ENCODE results near the gene NFKBIZ.
A peak's percentile ranks its signal among the peaks of the same experiment; 100 is the strongest.

NFKBIZ gene

DNA sequence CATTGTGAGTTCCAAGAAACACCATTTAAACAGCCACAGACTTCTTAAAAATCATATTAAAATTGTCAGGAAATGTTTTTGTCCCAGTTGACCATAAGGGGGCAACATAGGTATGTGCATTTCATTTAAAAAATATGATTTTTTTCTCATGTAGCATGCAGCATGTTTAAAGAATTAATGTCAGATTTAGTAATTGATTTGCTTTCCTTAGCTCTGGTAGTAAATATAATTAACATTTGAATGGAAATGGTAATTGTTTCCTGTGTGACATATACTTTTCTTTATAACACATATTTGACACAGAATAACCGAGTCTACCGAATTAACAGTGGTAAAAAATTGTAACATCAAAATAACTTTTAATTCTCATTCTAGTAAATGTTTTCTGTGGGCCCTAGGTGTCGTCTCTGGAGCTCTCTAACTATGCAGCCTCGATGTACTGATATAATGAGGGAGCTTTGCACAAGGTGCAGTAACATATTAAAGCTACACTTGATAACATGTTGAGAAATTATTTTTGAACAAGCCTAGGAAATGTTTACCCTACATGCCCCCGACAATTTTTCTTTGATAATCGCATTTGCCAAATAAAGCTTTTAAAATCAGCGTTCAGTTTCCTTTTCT is 35.4 kb upstream of the NFKBIZ start:
- Histone ChIP-seq H3K27me3 (ENCODE audit: insufficient read depth, low read length) (no peaks in the 10 kb centered on the region), H3K9me3 (ENCODE audit: low read length) (no peaks in the 10 kb centered on the region), H2AFZ (ENCODE audit: low read depth, low read length) (no peak overlapping the region), H3K4me1 (ENCODE audit: insufficient read depth, low read length) (peaks cover 3% of the 10 kb centered on the region), H3K4me3 (ENCODE audit: low read length) (no peak overlapping the region), H3K36me3 (ENCODE audit: insufficient read depth, low read length) (peaks cover 6% of the 10 kb centered on the region)

DNA sequence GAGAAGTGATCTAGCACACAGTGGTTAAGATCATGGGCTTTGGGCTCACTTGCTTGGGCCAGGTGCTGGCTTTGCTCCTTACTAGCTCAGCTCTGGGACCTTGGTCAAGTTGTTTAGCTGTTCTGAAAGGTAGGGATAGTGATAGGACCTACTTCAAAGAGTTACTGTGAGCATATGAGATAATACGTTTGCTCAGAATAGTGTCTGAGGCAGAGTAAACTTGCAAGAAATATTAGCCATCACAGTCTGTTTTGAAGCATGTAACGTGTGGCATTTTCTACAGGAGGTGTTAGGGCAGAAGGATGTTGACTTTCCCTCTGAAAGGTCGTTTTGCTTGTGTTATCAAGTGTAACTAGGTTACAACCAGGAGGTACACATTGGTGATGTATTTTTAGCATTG is 34.5 kb upstream of the NFKBIZ start:
- no peaks in the 10 kb centered on the region for H3K27me3 ChIP-seq (ENCODE audit: insufficient read depth, low read length)
- H3K9me3 ChIP-seq (ENCODE audit: low read length), result no peaks in the 10 kb centered on the region

DNA sequence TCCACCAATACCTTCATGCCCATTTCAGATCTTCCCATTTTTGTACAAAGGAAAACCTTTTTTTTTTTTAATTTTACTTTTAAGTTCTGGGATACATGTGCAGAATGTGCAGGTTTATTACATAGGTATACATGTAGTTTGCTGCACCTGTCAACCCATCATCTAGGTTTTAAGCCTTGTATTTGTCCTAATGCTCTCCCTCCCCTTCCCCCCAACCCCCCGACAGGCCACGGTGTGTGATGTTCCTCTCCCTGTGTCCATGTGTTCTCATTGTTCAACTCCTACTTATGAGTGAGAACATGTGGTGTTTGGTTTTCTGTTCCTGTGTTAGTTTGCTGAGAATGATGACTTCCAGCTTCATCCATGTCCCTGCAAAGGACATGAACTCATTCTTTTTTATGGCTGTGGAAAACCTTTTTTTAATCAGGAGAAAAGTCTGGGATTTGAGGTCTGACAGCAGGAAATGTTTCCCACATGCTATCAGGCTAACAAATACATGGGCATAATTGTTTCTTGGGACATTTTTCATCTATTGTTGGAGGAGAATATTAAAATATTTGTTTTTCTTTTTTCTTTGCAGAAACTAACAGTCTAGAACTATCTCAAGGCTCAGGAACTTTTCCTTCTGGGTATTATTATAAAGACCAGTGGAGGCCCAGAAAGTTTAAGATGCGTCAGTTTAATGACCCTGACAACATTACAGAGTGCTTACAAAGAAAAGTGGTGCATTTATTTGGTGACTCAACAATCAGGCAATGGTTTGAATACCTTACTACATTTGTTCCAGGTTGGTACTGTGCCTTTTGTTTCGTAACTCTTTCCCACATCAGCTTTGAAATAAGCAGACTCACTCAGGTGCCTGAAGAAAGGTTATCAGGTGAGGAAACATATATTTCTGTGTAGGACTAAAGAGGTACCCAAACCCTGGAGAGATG is 32.8 kb upstream of the NFKBIZ start:
- H3K9me3 ChIP-seq (ENCODE audit: low read length), result peaks cover 3% of the 10 kb centered on the region
- H3K27me3 ChIP-seq (ENCODE audit: insufficient read depth, low read length), result no peaks in the 10 kb centered on the region
- H3K4me3 ChIP-seq (ENCODE audit: low read length), result no peak overlapping the region
- H3K36me3 ChIP-seq (ENCODE audit: insufficient read depth, low read length), result peaks cover 6% of the 10 kb centered on the region
- H2AFZ ChIP-seq (ENCODE audit: low read depth, low read length), result no peak overlapping the region
- H3K4me1 ChIP-seq (ENCODE audit: insufficient read depth, low read length), result no peaks in the 10 kb centered on the region

More for the DNA sequence above, 34.5 kb upstream of the NFKBIZ start:
- peaks cover 6% of the 10 kb centered on the region for H3K36me3 ChIP-seq (ENCODE audit: insufficient read depth, low read length)
- no peaks in the 10 kb centered on the region for H3K4me1 ChIP-seq (ENCODE audit: insufficient read depth, low read length)
- H2AFZ ChIP-seq (ENCODE audit: low read depth, low read length), result no peak overlapping the region
- no peak overlapping the region for H3K4me3 ChIP-seq (ENCODE audit: low read length)

DNA sequence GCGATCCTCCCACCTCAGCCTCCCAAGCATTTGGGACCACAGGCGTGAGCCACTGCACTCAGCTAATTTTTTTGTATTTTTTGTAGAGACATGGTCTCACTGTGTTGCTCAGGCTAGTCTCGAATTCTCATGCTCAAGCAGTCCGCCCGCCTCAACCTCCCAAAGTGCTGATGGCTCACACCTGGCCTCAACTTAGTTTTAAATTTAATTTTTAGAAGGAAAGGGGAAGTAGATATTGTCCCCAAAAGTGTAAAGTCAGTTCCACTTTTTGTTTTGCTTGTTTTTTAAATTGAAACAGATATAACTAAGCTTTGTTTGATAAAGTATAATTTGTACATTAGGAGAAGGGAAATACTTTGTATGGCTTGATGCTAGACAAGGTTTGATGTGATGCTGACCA is 31.3 kb upstream of the NFKBIZ start:
- H3K4me1 ChIP-seq (ENCODE audit: insufficient read depth, low read length), result no peaks in the 10 kb centered on the region
- peaks cover 3% of the 10 kb centered on the region for H3K9me3 ChIP-seq (ENCODE audit: low read length)
- H3K4me3 ChIP-seq (ENCODE audit: low read length), result no peak overlapping the region
- no peaks in the 10 kb centered on the region for H3K27me3 ChIP-seq (ENCODE audit: insufficient read depth, low read length)
- H2AFZ ChIP-seq (ENCODE audit: low read depth, low read length), result no peak overlapping the region
- H3K36me3 ChIP-seq (ENCODE audit: insufficient read depth, low read length), result peaks cover 6% of the 10 kb centered on the region

DNA sequence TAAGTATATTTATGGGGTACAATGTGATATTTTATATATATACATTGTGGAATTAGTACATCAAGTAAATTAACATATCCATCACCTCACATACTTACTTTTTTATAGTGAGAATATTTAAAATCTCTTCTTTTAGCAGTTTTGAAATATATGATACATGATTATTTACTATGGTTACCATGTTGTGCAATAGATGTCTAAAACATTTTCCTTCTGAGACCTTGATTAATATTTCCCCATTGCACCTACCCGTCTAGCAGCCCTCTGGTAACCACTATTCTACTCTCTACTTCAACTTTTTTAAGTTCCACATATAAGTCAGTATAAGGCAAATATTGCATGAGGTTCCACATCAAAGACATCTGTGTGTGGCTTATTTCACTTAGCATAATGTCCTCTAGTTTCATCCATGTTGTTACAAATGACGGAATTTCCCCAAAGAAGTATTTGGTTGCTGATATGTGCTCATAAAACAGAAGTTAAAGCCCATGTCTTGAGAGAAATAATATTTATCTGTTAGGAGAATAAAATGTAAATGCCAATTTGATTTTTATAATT is 29.6 kb upstream of the NFKBIZ start:
- no peaks in the 10 kb centered on the region for H3K27me3 ChIP-seq (ENCODE audit: insufficient read depth, low read length)
- H3K9me3 ChIP-seq (ENCODE audit: low read length), result peaks cover 3% of the 10 kb centered on the region
- no peaks in the 10 kb centered on the region for H3K4me1 ChIP-seq (ENCODE audit: insufficient read depth, low read length)
- H3K4me3 ChIP-seq (ENCODE audit: low read length), result no peak overlapping the region
- H2AFZ ChIP-seq (ENCODE audit: low read depth, low read length), result no peak overlapping the region
- H3K36me3 ChIP-seq (ENCODE audit: insufficient read depth, low read length), result peaks cover 6% of the 10 kb centered on the region

DNA sequence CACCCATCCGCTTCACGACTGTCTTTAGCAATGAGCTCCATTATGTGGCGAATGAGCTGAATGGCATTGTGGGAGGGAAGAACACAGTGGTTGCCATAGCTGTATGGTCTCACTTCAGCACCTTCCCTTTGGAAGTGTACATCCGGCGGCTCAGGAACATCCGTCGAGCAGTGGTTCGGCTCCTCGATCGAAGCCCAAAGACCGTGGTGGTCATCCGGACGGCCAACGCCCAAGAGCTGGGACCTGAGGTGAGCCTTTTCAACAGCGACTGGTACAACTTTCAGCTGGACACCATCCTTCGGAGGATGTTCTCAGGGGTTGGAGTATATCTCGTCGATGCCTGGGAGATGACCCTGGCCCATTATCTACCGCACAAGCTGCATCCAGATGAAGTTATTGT is 27.8 kb upstream of the NFKBIZ start:
- H2AFZ ChIP-seq (ENCODE audit: low read depth, low read length), result no peak overlapping the region
- no peak overlapping the region for H3K4me3 ChIP-seq (ENCODE audit: low read length)
- no peaks in the 10 kb centered on the region for H3K4me1 ChIP-seq (ENCODE audit: insufficient read depth, low read length)
- H3K27me3 ChIP-seq (ENCODE audit: insufficient read depth, low read length), result no peaks in the 10 kb centered on the region
- peaks cover 6% of the 10 kb centered on the region for H3K36me3 ChIP-seq (ENCODE audit: insufficient read depth, low read length)
- peaks cover 3% of the 10 kb centered on the region for H3K9me3 ChIP-seq (ENCODE audit: low read length)

DNA sequence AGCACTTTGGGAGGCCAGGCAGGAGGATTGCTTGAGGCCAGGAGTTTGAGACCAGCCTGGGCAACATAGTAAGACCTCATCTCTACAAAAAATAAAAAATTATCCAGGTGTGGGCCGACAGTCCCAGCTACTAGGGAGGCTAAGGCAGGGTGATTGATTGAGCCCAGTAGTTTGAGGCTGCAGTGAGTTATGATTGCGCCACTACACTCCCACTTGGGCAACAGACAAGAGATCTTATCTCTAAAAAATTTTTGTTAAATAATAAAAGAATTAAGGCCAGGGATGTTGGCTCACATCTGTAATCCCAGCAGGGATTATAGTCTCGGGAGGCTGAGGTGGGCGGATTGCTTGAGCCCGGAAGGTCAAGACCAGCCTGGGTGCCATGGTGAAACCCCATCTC is 25.8 kb upstream of the NFKBIZ start:
- no peak overlapping the region for H3K4me3 ChIP-seq (ENCODE audit: low read length)
- peaks cover 3% of the 10 kb centered on the region for H3K9me3 ChIP-seq (ENCODE audit: low read length)
- peaks cover 10% of the 10 kb centered on the region for H3K4me1 ChIP-seq (ENCODE audit: insufficient read depth, low read length)
- H3K27me3 ChIP-seq (ENCODE audit: insufficient read depth, low read length), result no peaks in the 10 kb centered on the region
- H3K36me3 ChIP-seq (ENCODE audit: insufficient read depth, low read length), result no peaks in the 10 kb centered on the region
- no peak overlapping the region for H2AFZ ChIP-seq (ENCODE audit: low read depth, low read length)

DNA sequence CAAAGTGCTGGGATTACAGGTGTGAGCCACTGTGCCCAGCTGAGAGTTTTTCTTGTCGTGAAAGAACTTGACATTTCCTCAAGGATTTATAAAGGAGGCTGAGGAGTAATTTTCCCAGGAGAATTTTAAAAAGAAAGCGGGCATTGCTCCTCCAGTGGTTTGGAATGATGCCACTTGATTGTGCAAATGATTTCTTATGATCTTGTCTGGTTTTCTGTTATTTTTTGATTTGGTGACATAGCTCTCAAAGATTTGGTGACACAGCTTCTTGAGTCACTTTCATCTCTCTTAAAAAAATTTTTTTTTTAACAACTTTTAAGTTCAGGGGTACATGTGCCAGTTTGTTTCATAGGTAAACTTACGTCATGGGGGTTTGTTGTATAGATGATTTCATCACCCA is 24.6 kb upstream of the NFKBIZ start:
- Histone ChIP-seq H3K27me3 (ENCODE audit: insufficient read depth, low read length) (no peaks in the 10 kb centered on the region), H3K36me3 (ENCODE audit: insufficient read depth, low read length) (no peaks in the 10 kb centered on the region), H3K4me3 (ENCODE audit: low read length) (no peak overlapping the region), H2AFZ (ENCODE audit: low read depth, low read length) (no peak overlapping the region), H3K4me1 (ENCODE audit: insufficient read depth, low read length) (peaks cover 18% of the 10 kb centered on the region), H3K9me3 (ENCODE audit: low read length) (peaks cover 3% of the 10 kb centered on the region)

DNA sequence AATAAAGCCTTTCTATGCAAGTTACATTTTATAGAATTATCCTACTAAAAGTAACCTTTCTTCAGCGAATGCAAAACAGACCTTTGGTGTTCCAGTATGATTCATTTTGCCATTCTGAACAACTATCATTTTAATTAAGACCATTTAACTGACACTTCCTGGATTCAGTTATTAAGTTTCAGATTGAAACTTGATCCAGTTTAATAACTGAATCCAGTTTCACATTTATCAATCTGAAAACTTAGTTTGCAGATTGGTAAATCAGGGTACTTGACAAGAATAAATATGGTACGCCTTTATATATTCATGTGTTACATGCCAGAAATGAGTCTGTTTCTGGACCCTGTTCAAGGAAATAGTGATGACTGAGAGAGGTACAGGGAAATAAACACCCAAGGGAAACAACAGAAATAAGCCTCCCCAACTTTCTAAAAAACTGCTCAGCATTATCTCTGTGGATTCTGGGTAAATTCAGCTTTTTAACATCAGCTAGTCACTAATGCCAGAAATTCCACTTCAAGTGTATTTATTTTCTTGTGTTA is 23.3 kb upstream of the NFKBIZ start:
- Histone ChIP-seq H2AFZ (ENCODE audit: low read depth, low read length) (no peak overlapping the region), H3K4me3 (ENCODE audit: low read length) (no peak overlapping the region), H3K9me3 (ENCODE audit: low read length) (peaks cover 3% of the 10 kb centered on the region), H3K27me3 (ENCODE audit: insufficient read depth, low read length) (no peaks in the 10 kb centered on the region), H3K4me1 (ENCODE audit: insufficient read depth, low read length) (peaks cover 18% of the 10 kb centered on the region), H3K36me3 (ENCODE audit: insufficient read depth, low read length) (no peaks in the 10 kb centered on the region)

DNA sequence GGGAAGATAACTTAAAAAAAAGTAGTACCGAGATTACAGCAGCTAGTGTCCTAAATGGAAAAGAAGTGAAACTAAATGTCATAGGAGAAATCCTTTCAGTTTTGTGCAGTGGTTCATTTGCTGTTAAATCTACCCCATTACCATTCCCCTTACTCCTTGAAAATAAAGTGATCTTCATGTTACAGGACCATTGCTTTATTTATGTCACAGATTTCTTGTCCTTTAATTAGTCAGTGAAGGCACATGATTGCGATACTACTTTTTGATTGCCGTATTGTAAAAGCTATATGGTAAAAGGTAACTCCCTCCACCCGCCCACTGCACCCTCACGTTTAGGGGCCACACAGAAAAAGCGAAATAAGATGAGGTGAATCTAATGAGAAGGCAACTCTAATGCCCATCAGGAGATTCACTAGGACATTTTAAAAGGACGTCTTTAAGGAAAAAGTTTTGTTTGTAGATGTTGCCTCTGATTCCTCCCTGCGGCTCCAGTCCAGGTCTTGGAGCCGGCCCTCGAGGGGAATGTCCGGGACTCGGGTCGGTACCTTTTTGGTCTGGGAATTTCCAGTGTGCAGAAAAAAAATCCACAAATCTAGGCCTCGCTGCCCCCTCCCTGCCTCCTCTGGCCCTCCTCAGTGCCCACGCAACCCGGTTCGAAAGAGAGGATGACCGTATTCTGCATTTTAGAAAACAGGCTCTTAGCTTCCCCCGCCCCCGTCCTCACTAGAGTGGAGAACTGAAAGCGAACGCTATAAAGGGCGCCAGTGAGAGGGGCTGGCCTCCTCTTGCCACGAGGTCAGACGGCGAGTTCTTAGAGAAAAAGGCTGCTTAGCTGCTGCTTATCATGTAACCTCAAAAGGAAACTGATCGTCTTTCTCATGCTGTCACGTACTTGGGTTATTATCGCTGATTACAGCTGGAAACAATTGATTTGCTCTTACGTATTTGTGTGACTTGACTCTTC is 21.8 kb upstream of the NFKBIZ start:
- H3K9me3 ChIP-seq (ENCODE audit: low read length), result no peaks in the 10 kb centered on the region
- H3K4me1 ChIP-seq (ENCODE audit: insufficient read depth, low read length), result peaks cover 18% of the 10 kb centered on the region

DNA sequence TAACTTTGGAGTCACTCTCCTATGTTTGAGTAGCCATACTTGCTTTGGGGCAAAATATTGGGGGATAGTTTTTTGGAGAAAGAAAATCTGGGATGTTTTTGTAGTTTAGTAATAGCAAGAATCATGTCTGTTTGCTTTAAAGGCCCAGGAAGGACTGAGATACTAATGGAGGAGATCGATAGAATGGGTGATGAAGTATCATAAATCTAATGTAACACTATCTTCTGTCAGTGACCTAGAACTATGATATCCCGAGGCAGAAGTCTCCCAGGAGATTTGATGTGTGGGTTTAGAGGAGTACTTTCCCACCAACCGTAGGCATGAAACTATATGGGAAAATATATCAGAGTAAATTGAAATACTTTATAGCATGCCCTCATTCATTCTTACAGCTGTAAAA is 21.0 kb upstream of the NFKBIZ start:
- no peaks in the 10 kb centered on the region for H3K27me3 ChIP-seq (ENCODE audit: insufficient read depth, low read length)

More for the DNA sequence above, 21.8 kb upstream of the NFKBIZ start:
- Histone ChIP-seq H3K4me3 (ENCODE audit: low read length) (peak overlapping the region; percentile 54), H3K27me3 (ENCODE audit: insufficient read depth, low read length) (no peaks in the 10 kb centered on the region), H2AFZ (ENCODE audit: low read depth, low read length) (peak overlapping the region; percentile 79), H3K36me3 (ENCODE audit: insufficient read depth, low read length) (no peaks in the 10 kb centered on the region)

DNA sequence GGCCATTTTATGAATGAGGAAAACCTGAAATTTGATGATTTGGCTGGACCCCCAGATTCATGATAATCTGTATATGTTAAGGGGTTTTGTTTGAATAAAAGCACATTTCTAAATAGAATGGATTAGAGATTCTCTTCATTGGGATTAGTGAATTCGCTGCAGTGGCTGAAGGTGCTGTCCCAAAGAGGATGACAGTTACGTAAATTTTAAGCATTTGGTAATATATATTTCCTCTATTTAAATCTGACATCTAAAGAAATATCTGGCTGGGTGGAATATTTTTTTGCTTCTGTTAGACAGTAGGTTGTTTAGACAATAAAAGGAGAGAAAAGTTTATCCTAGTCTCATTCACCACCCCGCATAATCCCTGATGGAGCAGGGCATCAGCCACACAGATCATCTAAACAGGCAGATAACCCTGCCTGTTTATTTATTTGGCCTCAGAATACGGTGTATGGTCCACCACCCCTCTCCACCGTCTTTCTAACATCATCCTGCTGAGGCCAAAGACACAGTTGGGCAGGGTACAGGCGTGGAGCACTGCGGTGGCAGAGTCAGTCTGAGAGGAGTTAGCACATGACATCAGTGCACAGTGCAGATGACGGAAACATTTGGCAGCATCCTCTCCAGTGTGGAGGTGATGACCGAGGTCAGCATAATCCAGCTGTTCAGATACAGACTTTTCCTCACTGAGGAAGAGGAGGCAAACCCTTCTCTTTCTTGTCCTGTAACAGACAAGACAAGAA is 20.4 kb upstream of the NFKBIZ start:
- Histone ChIP-seq H3K9me3 (ENCODE audit: low read length) (no peaks in the 10 kb centered on the region), H3K4me3 (ENCODE audit: low read length) (peak overlapping the region; percentile 54), H3K4me1 (ENCODE audit: insufficient read depth, low read length) (peaks cover 18% of the 10 kb centered on the region), H3K36me3 (ENCODE audit: insufficient read depth, low read length) (no peaks in the 10 kb centered on the region), H2AFZ (ENCODE audit: low read depth, low read length) (peak overlapping the region; percentile 43), H3K27me3 (ENCODE audit: insufficient read depth, low read length) (no peaks in the 10 kb centered on the region)

More for the DNA sequence above, 21.0 kb upstream of the NFKBIZ start:
- Histone ChIP-seq H3K4me1 (ENCODE audit: insufficient read depth, low read length) (peaks cover 18% of the 10 kb centered on the region), H3K4me3 (ENCODE audit: low read length) (peak overlapping the region; percentile 54), H3K36me3 (ENCODE audit: insufficient read depth, low read length) (no peaks in the 10 kb centered on the region), H2AFZ (ENCODE audit: low read depth, low read length) (peak overlapping the region; percentile 43), H3K9me3 (ENCODE audit: low read length) (no peaks in the 10 kb centered on the region)
